WI38 (cell line): ENCODE results near the gene SESN2.

Experiments used
- H3K4me3 ChIP-seq: 2 replicates; pipeline ENCODE4 v1.5.1; 2011; ENCODE audit warnings: low read depth, mild to moderate bottlenecking, control low read depth, low read length
- TF ChIP-seq, protein P1 (sequence below): IDR thresholded peaks from 2 replicates; pipeline ENCODE4 v1.5.1; 2012; ENCODE audit warnings: low read depth, mild to moderate bottlenecking, control low read depth, low read length

Gene SESN2

DNA sequence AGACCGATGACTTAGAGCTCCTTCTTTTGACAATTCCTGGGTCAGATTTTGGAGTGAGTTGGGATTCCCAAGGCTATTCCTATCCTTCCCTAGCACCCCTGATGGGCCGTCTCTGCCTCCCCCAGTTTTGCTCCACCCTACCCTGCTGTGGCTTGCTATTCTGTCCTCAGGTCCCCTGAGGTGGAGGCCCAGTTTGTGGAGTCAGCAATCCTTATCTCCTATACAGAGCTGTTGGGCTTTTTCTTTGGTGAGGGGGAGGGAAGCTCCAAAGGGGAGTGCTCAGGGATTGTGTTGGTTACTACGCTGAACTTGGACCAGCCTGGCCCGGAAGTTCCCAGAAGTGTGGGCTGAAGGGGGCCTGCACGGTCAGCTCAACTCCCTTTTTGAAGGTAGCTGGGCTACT, 7.6 kb downstream of the SESN2 start:
- TF ChIP-seq, protein P1, sequence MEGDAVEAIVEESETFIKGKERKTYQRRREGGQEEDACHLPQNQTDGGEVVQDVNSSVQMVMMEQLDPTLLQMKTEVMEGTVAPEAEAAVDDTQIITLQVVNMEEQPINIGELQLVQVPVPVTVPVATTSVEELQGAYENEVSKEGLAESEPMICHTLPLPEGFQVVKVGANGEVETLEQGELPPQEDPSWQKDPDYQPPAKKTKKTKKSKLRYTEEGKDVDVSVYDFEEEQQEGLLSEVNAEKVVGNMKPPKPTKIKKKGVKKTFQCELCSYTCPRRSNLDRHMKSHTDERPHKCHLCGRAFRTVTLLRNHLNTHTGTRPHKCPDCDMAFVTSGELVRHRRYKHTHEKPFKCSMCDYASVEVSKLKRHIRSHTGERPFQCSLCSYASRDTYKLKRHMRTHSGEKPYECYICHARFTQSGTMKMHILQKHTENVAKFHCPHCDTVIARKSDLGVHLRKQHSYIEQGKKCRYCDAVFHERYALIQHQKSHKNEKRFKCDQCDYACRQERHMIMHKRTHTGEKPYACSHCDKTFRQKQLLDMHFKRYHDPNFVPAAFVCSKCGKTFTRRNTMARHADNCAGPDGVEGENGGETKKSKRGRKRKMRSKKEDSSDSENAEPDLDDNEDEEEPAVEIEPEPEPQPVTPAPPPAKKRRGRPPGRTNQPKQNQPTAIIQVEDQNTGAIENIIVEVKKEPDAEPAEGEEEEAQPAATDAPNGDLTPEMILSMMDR: no peak
- no peak overlapping the region for H3K4me3 ChIP-seq

DNA sequence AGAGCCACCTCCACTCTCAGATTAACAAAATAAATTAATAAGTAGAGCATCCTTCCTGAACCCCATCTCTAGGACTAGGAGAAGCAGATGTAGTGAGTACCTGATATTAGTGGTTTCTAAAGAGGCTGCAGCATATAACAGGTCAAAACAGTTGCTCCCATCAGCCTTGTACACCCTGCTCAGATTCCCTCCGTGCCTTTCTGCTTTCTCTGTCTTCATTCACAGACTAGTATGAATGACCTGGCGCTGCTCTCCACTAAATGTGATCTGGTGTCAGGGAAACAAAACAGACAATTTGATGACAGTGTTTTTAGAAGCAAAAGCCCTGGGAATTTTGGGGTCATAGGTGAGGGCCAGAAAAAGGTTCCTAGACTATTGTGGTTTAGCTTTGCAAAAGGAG, 8.3 kb downstream of the SESN2 start:
- TF ChIP-seq, protein P1: no peak
- H3K4me3 ChIP-seq: no peak overlapping the region

DNA sequence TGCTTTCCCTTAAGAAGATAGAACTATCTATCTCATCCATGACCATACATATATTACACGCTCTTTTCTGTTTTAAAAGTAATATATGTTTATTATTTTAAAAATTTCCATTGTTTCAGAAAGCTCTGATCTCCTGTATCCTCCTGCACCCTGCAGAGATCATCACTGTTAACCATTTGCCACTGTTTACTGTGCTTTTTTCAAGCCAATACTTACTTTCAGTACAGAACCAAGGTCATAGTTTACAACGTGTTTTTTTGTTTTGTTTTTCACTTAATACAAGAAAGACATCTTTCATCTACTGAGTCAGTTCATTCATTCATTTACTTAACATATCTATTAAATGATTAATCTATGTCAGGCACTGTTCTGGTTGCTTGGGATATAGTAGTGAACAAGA, 10.2 kb downstream of the SESN2 start:
- TF ChIP-seq, protein P1: no peak

DNA sequence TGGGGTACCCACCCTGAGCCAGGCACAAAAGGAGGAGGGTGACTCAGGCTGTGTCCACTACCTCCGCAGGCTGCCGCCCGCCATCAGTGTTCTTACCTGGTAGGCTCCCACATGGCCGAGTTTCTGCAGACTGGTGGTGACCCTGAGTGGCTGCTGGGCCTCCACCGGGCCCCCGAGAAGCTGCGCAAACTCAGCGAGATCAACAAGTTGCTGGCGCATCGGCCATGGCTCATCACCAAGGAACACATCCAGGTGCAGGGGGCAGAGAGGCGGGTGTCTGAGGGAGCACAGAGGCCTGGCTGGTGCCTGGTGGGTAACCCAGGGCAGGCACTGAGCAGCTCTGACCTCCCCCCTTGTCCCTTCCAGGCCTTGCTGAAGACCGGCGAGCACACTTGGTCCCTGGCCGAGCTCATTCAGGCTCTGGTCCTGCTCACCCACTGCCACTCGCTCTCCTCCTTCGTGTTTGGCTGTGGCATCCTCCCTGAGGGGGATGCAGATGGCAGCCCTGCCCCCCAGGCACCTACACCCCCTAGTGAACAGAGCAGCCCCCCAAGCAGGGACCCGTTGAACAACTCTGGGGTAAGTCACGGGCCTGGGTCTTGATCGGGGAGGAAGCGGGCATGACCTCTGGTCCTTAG, 13.0 kb downstream of the SESN2 start:
- TF ChIP-seq, protein P1: no peak
- H3K4me3 ChIP-seq: no peak overlapping the region

More for the DNA sequence above, 10.2 kb downstream of the SESN2 start:
- no peak overlapping the region for H3K4me3 ChIP-seq

DNA sequence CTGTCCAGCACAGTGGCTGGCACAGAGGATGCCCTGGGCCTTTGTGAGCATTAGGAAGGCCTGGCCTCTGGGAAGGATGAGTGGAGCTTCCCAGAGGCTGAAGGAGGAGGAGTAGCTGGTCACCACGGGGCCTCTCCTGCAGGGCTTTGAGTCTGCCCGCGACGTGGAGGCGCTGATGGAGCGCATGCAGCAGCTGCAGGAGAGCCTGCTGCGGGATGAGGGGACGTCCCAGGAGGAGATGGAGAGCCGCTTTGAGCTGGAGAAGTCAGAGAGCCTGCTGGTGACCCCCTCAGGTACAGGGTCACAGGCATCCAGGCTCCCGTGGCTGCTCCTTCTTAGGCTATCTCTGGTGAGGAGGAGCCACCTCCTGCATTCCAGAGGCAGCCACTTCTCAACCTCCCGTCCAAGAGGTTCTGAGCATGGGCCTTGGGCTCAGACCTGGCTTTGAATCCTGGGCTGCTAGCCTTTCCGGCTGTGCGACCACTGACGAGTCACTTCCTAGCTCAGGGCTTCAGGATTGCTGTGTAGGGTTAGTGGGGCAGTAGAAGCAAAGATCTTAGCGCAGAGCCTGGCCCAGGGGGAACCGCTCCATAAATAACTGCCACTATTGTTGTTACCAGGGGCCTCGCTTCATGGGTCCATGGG, 14.0 kb downstream of the SESN2 start:
- no peak overlapping the region for H3K4me3 ChIP-seq
- TF ChIP-seq, protein P1: no peak

DNA sequence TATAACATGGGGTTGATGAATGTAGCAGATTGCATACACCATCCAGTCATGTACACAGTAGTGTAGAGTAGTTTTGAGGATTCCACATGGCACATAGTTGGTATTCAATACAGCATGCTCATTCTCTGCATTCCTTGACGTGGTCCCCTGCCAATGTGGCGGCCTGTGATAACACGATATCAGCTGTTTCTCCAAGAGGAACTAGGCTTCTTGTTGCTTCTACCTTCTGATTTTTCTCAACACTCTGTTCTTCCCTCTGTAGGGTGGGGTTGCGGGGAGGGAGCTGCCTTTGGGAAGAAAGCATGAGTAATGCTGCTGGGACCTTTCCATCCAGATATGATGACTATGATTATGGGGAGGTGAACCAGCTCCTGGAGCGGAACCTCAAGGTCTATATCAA, 19.4 kb downstream of the SESN2 start:
- H3K4me3 ChIP-seq: no peak overlapping the region
- TF ChIP-seq, protein P1: no peak

DNA sequence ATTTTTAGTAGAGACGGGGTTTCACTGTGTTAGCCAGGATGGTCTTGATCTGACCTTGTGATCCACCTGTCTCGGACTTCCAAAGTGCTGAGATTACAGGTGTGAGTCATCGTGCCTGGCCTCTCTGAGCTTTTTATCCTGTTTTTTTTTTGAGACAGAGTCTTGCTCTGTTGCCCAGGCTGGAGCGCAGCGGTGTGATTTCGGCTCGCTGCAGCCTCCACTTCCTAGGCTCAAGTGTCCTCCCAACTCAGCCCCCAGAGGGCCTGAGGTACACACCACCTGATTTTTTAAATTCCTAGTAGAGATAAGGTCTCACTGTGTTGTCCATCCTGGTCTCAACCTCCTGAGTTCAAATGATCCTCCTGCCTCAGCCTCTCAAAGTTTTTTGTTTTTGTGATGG, 20.4 kb downstream of the SESN2 start:
- TF ChIP-seq, protein P1: no peak

More for the DNA sequence above, 20.4 kb downstream of the SESN2 start:
- no peak overlapping the region for H3K4me3 ChIP-seq
